Skeletal muscle tissue (tissue), 4 donors: Measurements from ENCODE around the gene ST6GALNAC3. TPM values are rescaled to one million over a fixed set of nuclear protein-coding genes. Genes with fewer than 3 reads are reported as not detected.

ENCODE experiments used
- H3K27ac ChIP-seq: one replicate; pipeline ENCODE4 v1.7.0; 2013; ENCODE audit warnings: mild to moderate bottlenecking, low read depth, low read length, inconsistent platforms
- H3K27me3 ChIP-seq, 3 donors: one replicate each; pipeline ENCODE4 v1.7.0; 2013; ENCODE audit warnings: low read length in 3 of 3; ENCODE audit not compliant: control insufficient read depth in 3 of 3, insufficient read depth in 3 of 3
- H3K36me3 ChIP-seq, 3 donors: one replicate each; pipeline ENCODE4 v1.7.0; 2013; ENCODE audit warnings: low read length in 3 of 3; ENCODE audit not compliant: control insufficient read depth in 3 of 3, insufficient read depth in 3 of 3
- H3K4me1 ChIP-seq, 3 donors: one replicate each; pipeline ENCODE4 v1.7.0; 2013; ENCODE audit warnings: low read length in 3 of 3, mild to moderate bottlenecking in 3 of 3; ENCODE audit not compliant: control insufficient read depth in 3 of 3, insufficient read depth in 3 of 3
- H3K4me3 ChIP-seq, 3 donors: one replicate each; pipeline ENCODE4 v1.7.0; 2013; ENCODE audit warnings: low read length in 3 of 3
- H3K9ac ChIP-seq, 3 donors: one replicate each; pipeline ENCODE4 v1.7.0; 2013; ENCODE audit warnings: low read length in 3 of 3, mild to moderate bottlenecking in 3 of 3, moderate library complexity in 2 of 3, low read depth in 1 of 3
- H3K9me3 ChIP-seq, 3 donors: one replicate each; pipeline ENCODE4 v1.7.0; 2013; ENCODE audit warnings: low read length in 3 of 3; ENCODE audit not compliant: control insufficient read depth in 3 of 3
- total RNA-seq: library from RNA; depleted of rRNA; stranded (reverse); fragments of >200 nt; gene quantifications from one replicate; pipeline ENCODE4 v1.2.3, GENCODE V29; 2014
- donor health status: Osteomylitis.

ST6GALNAC3 gene
- total RNA-seq, 1 donor from 2014 or later, result 3.7 TPM

- Histone ChIP-seq H3K9me3 (no peaks in the 10 kb centered on the region), H3K4me3 (no peak overlapping the region), H3K27me3 (no peaks in the 10 kb centered on the region), H3K4me1 (no peaks in the 10 kb centered on the region), H3K27ac (no peak overlapping the region), H3K9ac (no peak overlapping the region), H3K36me3 (no peaks in the 10 kb centered on the region)
Measured at GRCh38 chr1:76581712-76582111, 507.2 kb downstream of the ST6GALNAC3 start.

DNA sequence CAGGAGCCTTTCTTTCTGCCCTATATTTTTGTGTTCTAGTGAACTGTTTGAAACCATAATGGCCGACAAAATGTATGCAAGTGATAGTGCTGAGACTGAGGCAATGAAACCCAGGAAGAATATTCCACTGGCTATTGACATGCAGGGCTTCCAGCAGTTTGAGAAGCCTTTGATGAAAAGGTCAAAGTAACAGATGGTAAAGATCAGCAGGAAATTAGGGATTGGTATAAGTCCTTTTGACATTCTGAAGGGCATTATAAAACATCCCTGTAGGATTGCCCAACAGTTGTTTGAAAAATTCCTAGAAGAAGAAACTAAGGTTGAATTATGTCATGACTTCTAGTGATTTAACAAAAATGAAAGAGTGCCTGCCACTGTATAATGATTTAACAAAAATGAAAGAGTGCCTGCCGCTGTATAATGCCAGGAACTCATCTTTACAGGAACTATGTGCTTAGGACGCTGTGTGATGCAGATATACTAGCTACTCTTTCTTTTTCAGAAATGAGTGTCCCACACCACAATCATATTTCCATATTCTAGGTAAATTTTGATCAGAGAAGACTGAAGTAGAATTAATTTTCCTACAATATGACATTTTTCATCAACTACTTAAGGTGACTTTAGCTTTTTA is 508.8 kb downstream of the ST6GALNAC3 start:
- no peak overlapping the region for H3K4me3 ChIP-seq
- no peaks in the 10 kb centered on the region for H3K27me3 ChIP-seq
- H3K9ac ChIP-seq, result no peak overlapping the region
- no peaks in the 10 kb centered on the region for H3K9me3 ChIP-seq
- no peaks in the 10 kb centered on the region for H3K36me3 ChIP-seq
- no peak overlapping the region for H3K27ac ChIP-seq
- no peaks in the 10 kb centered on the region for H3K4me1 ChIP-seq

GRCh38 chr1:76583875-76584477 is 509.4 kb downstream of the ST6GALNAC3 start:
- H3K27me3 ChIP-seq, result no peaks in the 10 kb centered on the region
- H3K4me1 ChIP-seq, result no peaks in the 10 kb centered on the region
- no peak overlapping the region for H3K27ac ChIP-seq
- no peaks in the 10 kb centered on the region for H3K36me3 ChIP-seq
- no peak overlapping the region for H3K4me3 ChIP-seq
- H3K9ac ChIP-seq, result no peak overlapping the region
- H3K9me3 ChIP-seq, result no peaks in the 10 kb centered on the region

DNA sequence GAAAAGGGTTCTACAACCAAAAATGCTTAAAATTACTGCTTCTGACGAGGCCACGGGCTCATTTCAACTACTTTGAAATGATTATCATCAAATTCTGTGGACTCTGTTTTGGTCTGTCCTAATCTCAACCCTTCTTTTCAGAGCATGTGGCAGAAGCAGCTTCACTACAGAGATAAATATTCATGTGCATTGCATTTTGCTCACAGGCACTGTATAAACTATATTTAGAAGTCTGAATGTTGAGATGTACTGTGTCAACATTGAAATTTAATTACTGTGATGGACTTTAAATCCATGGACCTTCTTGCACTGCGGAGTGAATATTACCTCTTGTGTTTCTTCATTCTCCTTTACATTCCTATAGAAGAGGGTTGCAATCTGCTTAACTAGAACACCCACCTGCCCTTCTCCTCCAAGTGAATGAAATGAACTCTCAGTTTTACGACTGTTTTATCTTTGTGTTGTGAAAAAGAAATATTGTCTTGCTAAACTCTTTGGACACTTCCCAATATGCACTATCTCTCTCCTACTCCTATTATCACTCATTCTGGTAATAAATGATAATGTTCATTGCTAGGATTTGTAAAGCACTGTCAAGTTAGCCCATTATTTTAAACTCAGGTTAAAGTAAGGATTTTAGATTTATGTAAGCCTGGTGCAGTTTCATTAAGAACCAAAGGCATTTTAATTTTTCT is 511.6 kb downstream of the ST6GALNAC3 start:
- Histone ChIP-seq H3K9ac (no peak overlapping the region), H3K4me3 (no peak overlapping the region), H3K27ac (no peak overlapping the region), H3K4me1 (no peaks in the 10 kb centered on the region), H3K27me3 (no peaks in the 10 kb centered on the region), H3K36me3 (no peaks in the 10 kb centered on the region), H3K9me3 (no peaks in the 10 kb centered on the region)

- H3K36me3 ChIP-seq, result no peaks in the 10 kb centered on the region
- H3K9me3 ChIP-seq, result no peaks in the 10 kb centered on the region
- H3K9ac ChIP-seq, result no peak overlapping the region
- no peaks in the 10 kb centered on the region for H3K27me3 ChIP-seq
- no peak overlapping the region for H3K27ac ChIP-seq
- no peaks in the 10 kb centered on the region for H3K4me1 ChIP-seq
- H3K4me3 ChIP-seq, result no peak overlapping the region
Measured at GRCh38 chr1:76587212-76587611, 512.7 kb downstream of the ST6GALNAC3 start.

DNA sequence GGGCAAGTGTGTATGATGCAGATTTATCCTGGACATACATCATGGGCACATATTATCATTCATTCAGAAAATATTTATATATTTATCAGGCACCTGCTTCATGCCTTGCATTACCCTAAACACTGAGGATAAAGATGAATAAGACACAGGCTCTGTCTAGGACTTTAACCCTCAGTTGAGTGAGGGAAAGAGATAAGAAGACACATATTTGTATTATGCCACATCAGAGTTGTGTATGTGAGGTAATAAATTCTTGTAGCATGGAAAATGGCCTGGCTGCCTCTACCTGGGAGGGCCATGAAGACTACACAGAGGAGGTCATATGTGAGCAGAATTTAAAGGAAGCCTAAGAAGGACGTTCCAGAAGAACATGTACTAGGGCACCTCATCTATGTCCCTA is 516.9 kb downstream of the ST6GALNAC3 start:
- Histone ChIP-seq H3K27me3 (no peaks in the 10 kb centered on the region), H3K4me3 (no peak overlapping the region), H3K36me3 (no peaks in the 10 kb centered on the region), H3K27ac (no peak overlapping the region), H3K9ac (no peak overlapping the region), H3K9me3 (no peaks in the 10 kb centered on the region), H3K4me1 (no peaks in the 10 kb centered on the region)

- H3K36me3 ChIP-seq, result no peaks in the 10 kb centered on the region
- no peaks in the 10 kb centered on the region for H3K9me3 ChIP-seq
- H3K9ac ChIP-seq, result no peak overlapping the region
- H3K4me1 ChIP-seq, result no peaks in the 10 kb centered on the region
- no peak overlapping the region for H3K27ac ChIP-seq
- H3K4me3 ChIP-seq, result no peak overlapping the region
- no peaks in the 10 kb centered on the region for H3K27me3 ChIP-seq
Measured at GRCh38 chr1:76591963-76592362, 517.4 kb downstream of the ST6GALNAC3 start.

GRCh38 chr1:76593141-76593540 is 518.6 kb downstream of the ST6GALNAC3 start:
- H3K4me3 ChIP-seq, result no peak overlapping the region
- no peak overlapping the region for H3K27ac ChIP-seq
- H3K9ac ChIP-seq, result no peak overlapping the region
- H3K9me3 ChIP-seq, result no peaks in the 10 kb centered on the region
- no peaks in the 10 kb centered on the region for H3K27me3 ChIP-seq
- no peaks in the 10 kb centered on the region for H3K4me1 ChIP-seq
- H3K36me3 ChIP-seq, result no peaks in the 10 kb centered on the region

- Histone ChIP-seq H3K27me3 (no peaks in the 10 kb centered on the region), H3K4me3 (no peak overlapping the region), H3K27ac (no peak overlapping the region), H3K36me3 (no peaks in the 10 kb centered on the region), H3K9me3 (no peaks in the 10 kb centered on the region), H3K9ac (no peak overlapping the region), H3K4me1 (no peaks in the 10 kb centered on the region)
Measured at GRCh38 chr1:76593618-76594017, 519.1 kb downstream of the ST6GALNAC3 start.

- H3K27me3 ChIP-seq, result no peaks in the 10 kb centered on the region
- no peaks in the 10 kb centered on the region for H3K4me1 ChIP-seq
- no peaks in the 10 kb centered on the region for H3K9me3 ChIP-seq
- H3K36me3 ChIP-seq, result no peaks in the 10 kb centered on the region
- no peak overlapping the region for H3K9ac ChIP-seq
- H3K4me3 ChIP-seq, result no peak overlapping the region
- H3K27ac ChIP-seq, result no peak overlapping the region
Measured at GRCh38 chr1:76595024-76595423, 520.5 kb downstream of the ST6GALNAC3 start.
